Left lung (tissue), 10 donors: ENCODE measurements around the gene NEUROD2. TPM values are rescaled to one million over a fixed set of nuclear protein-coding genes. Genes with fewer than 3 reads are reported as not detected.
A peak's percentile ranks its signal among the peaks of the same experiment; 100 is the strongest.

Experiments
- ATAC-seq: fragments of 200-7000 bp; cut with Tn5 transposase; one replicate; pipeline ENCODE4 v1.9.1; 2020; ENCODE audit warnings: moderate library complexity
- DNase-seq, 4 donors: peaks; one replicate each; pipeline ENCODE4 v3.0.0-alpha.2; 2013 to 2020
- H3K27ac ChIP-seq, 2 donors: fragments of 200-600 bp; sonication (generic) in 1 of 2; one replicate each; pipeline versions ENCODE4 v1.5.0 to v1.8.0; 2020 to 2021
- H3K27me3 ChIP-seq, 2 donors: fragments of 200-600 bp; sonication (generic) in 1 of 2; one replicate each; pipeline versions ENCODE4 v1.5.0 to v1.8.0; 2020 to 2021
- H3K36me3 ChIP-seq, 2 donors: fragments of 200-600 bp; sonication (generic) in 1 of 2; one replicate each; pipeline versions ENCODE4 v1.5.0 to v1.8.0; 2020 to 2021
- H3K4me1 ChIP-seq, 2 donors: fragments of 200-600 bp; one replicate each; pipeline ENCODE4 v1.8.0; 2021
- H3K4me3 ChIP-seq, 2 donors: fragments of 200-600 bp; sonication (generic) in 1 of 2; one replicate each; pipeline versions ENCODE4 v1.5.0 to v1.8.0; 2020 to 2021; ENCODE audit warnings: mild to moderate bottlenecking in 1 of 2
- H3K9me3 ChIP-seq, 2 donors: fragments of 200-600 bp; sonication (generic) in 1 of 2; one replicate each; pipeline versions ENCODE4 v1.5.0 to v1.8.0; 2020 to 2021
- CTCF ChIP-seq, 2 donors: fragments of 200-600 bp; sonication (generic) in 1 of 2; IDR thresholded peaks; one replicate each; pipeline versions ENCODE4 v1.5.0 to v1.8.0; 2021; ENCODE audit warnings: antibody characterized with exemption in 2 of 2
- intact Hi-C, 2 donors: fragments of 100-400 bp; cut with DNase I; formaldehyde crosslinking; loops; one replicate each; pipeline versions ENCODE4 v1.11.2 to v1.14.2; 2022
- polyA plus RNA-seq, 6 donors: library from polyadenylated mRNA; unstranded; fragments of 120-200 nt; gene quantifications; one replicate each; pipeline ENCODE4 v1.2.1, GENCODE V29; 2013; ENCODE audit not compliant: insufficient read length in 6 of 6
- total RNA-seq, 2 donors: library from RNA; stranded (reverse); fragmentation: NEBNext Ultra II Directional; extraction: Animal tissue kit (Norgen Biotek cat#: 25700); gene quantifications; one replicate each; pipeline ENCODE4 v1.2.1, GENCODE V29; 2021
- donor health status: DM: no; HTN: yes; CAD: no.
- donor health status: DM: no; HTN: no; CAD: no.

The NEUROD2 gene
- total and polyA plus RNA-seq, 8 donors = 0.03 to 0.11 (median 0.08) TPM; not detected in 2

DNA sequence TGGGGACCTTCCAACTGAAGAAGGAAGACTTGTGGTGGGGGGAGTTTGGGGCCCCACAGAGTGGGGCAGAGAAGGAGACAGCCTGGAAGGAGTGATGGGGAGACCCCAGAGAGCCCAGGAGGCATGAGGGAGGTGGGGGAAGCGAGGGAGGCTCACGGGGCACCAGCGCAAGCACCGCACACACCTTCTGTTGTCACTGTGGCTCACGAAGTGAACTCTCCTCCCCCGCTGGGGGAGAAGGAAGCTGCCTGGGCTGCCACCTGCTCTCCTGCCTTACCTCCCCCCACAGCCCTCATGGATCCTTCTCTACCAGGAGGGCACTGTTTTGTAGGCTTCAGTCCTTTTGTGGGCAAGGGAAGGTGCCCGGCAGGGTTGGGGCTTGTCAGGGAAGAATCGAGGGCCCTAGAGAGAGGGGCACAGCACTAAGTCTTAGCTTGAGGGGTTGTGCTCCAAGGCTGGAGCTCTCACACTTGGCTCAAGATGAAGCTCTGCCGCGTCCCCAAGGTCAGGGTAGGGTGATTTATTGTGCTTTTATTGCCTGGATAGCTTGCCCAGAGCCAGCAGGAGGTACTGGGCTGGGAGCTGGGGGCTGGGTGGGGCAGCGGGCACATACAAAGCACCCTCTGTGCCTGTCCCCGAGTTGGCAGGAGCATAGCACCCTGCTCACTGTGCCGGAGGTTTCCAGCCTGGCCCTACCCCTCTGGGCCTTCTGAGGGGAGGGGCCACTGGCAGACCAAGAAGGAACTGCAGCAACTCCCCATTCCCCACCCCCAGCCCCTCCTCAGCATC, 24.6 kb upstream of the NEUROD2 start:
- H3K4me1 ChIP-seq = peaks cover under 1 to 54% of the 10 kb centered on the region in 2 donors
- no peak overlapping the region for H3K27ac ChIP-seq
- no peaks in the 10 kb centered on the region for H3K36me3 ChIP-seq
- H3K4me3 ChIP-seq = no peak overlapping the region
- DNase-seq (no peak), ATAC-seq (no peak)
- intact Hi-C loops = loop anchor here in 1 of 2 donors (10.0 kb wide), 1 partner anchor 102 kb away; the partner anchor contains the start of genes GRB7 and MIEN1
- no peak for TF ChIP-seq CTCF (IDR thresholded peaks at IDR 0.05)
- peaks cover 6 to 34% of the 10 kb centered on the region in 2 donors for H3K27me3 ChIP-seq
- H3K9me3 ChIP-seq = no peaks in the 10 kb centered on the region

- Histone ChIP-seq H3K27me3 (peaks cover 16 to 43% of the 10 kb centered on the region in 2 donors), H3K4me1 (peaks cover 6 to 59% of the 10 kb centered on the region in 2 donors)
- intact Hi-C loops = loop anchor here in 1 of 2 donors (10.0 kb wide), 1 partner anchor 103 kb away; the partner anchor contains the start of genes GRB7 and MIEN1
Measured at GRCh38 chr17:39631403-39631802, 23.7 kb upstream of the NEUROD2 start.

GRCh38 chr17:39629898-39630297, 22.2 kb upstream of the NEUROD2 start:
- no peak for TF ChIP-seq CTCF (IDR thresholded peaks at IDR 0.05)
- peaks cover 17 to 58% of the 10 kb centered on the region in 2 donors for H3K27me3 ChIP-seq
- ATAC-seq = no peak
- no peak overlapping the region for H3K27ac ChIP-seq
- H3K4me3 ChIP-seq = no peak overlapping the region
- H3K4me1 ChIP-seq = peaks cover 6 to 45% of the 10 kb centered on the region in 2 donors
- no peaks in the 10 kb centered on the region for H3K9me3 ChIP-seq
- intact Hi-C loops = loop anchor here in 1 of 2 donors (10.0 kb wide), 1 partner anchor 105 kb away; the partner anchor contains the start of genes GRB7 and MIEN1
- no peak for DNase-seq
- no peaks in the 10 kb centered on the region for H3K36me3 ChIP-seq

More at GRCh38 chr17:39631403-39631802, 23.7 kb upstream of the NEUROD2 start:
- Histone ChIP-seq H3K9me3 (no peaks in the 10 kb centered on the region), H3K27ac (peak overlapping the region in 1 of 2 donors; percentile 7), H3K4me3 (no peak overlapping the region), H3K36me3 (no peaks in the 10 kb centered on the region)
- TF ChIP-seq CTCF (IDR thresholded peaks at IDR 0.05) = no peak
- DNase-seq (peak in 2 of 4 donors; percentile 50 to 58), ATAC-seq (peak; percentile 67)

DNA sequence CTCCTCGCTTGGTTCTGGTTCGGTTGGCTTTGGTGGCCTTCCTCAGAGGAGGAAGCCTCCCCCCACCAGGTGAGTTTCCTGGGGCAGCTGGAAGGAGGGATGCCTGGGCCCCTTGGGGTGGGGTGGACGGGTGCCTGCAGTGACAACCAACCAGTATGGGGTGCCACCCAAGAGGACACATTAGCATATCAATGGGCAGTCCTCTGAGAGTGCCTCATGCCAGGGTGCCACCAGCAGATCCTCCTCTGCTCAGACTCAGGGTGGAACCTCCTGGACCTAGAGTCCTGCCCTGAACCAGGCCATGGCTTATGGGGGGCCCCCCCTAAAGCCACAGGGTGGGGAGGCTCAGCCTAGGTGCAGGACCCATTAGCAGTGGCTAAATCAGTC, 21.8 kb upstream of the NEUROD2 start:
- no peak for TF ChIP-seq CTCF (IDR thresholded peaks at IDR 0.05)
- Histone ChIP-seq H3K36me3 (no peaks in the 10 kb centered on the region), H3K27ac (peak overlapping the region; percentile 7 to 13), H3K4me3 (no peak overlapping the region), H3K27me3 (peaks cover 17 to 63% of the 10 kb centered on the region in 2 donors), H3K9me3 (no peaks in the 10 kb centered on the region), H3K4me1 (peaks cover 6 to 41% of the 10 kb centered on the region in 2 donors)
- DNase-seq = no peak
- ATAC-seq = peak; percentile 2
- intact Hi-C loops = no loop called here
